HG03457 (cell line): Measurements from ENCODE around the gene TMC2.
"Not testable (repeated sequence)": the region's sequence is repeated elsewhere in the genome, so short reads cannot be mapped to it uniquely, and the experiment has no call there.

ENCODE experiments used
- ATAC-seq: cut with Tn5 transposase; IDR thresholded peaks from one replicate; pipeline ENCODE4 v1.9.1; 2021; ENCODE audit warnings: moderate number of reproducible peaks; ENCODE audit not compliant: unreplicated experiment

TMC2 gene

DNA sequence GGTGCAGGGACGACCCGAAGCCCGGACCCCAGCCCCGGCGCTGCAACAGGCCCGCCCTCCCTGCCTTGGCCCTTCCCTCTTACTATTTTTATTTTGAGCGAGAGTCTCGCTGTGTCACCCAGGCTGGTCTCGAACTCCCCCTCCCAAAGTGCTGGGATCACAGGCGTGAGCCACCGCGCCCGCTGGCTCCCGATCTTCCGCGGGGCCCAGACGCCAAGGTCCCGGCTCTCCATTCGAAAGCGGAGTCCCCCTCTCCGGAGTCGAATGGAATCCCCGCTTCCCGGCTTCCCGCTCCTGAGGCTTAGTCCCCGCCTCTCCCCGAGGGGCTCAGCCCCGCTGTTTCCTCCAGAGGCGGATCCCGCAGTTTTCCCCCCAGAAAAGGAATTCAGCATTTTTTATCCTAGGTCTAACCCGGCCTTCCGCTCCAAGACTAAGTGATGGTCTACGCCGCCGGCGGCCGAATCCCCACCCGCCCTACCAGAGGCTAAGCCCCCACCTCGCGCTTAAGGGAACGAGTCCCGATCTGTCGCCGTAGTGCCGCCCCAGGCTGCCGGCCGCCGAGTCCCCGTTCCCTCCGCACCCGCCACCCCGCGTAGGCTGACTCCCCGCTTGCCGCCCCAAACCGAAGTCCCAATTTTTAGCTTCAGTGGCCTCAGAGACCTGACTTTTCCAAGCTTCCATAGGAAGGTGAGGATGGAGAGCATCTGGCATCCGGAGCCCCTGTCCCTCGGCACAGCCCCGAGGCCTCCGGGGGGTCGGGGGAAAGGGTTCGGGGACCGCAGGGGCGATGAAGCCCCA, 11.5 kb upstream of the TMC2 start:
- no peak for ATAC-seq

DNA sequence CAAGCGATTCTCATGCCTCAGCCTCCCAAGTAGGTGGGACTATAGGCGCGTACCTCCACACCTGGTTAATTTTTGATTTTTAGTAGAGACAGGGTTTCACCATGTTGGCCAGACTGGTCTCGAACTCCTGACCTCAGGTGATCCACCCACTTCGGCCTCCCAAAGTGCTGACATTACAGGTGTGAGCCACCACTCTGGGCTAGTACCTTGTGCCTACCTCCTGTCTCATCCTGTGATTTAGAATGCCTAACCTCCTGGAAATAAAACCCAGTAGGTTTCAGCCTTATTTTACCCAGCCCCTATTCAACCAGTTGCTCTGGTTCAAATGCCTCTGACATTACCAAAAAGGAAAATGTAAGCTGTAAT, 10.2 kb upstream of the TMC2 start:
- not testable (repeated sequence) for ATAC-seq

DNA sequence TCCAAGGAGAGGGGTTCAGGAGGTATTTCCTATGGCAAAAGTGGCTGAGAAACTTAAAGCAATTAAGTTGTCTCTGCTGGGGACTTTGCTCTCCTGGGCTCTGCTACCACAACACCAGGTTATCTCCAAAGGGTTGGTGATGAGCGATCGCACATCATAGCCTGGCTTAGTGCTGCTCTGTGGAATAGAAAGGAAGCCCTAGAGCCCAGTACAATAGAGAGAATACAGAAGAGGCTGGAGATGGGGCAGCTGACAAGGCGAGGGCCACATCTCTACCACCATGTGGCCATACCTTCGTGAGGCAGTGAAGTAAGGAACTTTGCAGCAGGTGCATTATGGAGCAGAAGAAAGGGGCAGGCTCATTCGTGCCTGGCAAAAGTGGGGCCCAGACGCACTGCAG, 8.6 kb upstream of the TMC2 start:
- ATAC-seq: no peak

DNA sequence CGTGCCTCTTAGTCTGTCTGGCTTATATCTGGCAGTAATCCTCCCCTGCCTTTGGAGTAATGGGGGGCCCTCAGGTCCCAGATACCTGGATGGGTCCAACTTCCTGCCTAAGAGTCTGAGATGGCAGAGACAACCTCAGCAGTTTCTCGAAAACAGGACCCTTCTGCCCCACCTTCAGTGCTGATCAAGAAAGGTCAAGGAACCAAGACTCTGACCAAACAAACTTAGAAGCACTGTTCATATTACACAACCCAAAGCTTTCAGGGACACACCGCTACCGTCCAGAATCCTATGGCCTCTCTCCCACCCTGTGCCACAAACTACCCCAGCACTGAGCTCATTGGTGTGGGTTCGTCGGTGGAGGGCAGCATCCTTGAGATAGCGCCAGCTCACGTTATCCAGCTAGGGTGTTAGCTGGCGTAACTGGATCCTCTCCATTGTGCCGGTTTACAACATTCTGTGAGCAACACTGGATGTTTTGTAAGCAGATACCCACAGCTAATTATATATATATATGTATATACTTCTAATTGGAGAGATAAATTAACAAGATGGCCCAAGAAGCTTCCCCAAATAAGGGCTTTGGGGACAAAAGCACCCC, 7.6 kb upstream of the TMC2 start:
- no peak for ATAC-seq

DNA sequence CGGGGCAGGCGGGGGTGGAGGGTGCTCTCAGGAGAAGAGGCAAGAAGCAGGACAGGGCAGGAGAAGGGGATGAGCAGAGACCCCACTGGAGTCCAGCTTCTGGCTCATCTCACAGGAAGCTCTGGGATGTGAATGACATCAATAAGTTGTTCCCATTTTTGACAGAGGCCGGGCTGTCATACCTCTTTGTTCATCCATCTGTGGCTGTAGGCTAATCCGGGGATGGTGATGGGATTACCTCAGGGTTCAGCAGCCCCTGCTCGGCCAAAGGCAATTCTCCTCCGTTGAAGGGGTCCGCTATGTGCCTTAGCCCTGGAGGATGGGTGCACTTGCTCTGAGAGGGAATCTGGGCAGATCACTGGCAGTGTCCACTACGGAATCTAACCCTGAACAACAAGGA, 3.3 kb upstream of the TMC2 start:
- ATAC-seq: no peak

GRCh38 chr20:2535711-2536559, 438 bp upstream of the TMC2 start:
- ATAC-seq: no peak

- ATAC-seq: no peak
Observed at GRCh38 chr20:2537101-2537500, 728 bp downstream of the TMC2 start.

- ATAC-seq: no peak
Observed at GRCh38 chr20:2538356-2538755, 2.0 kb downstream of the TMC2 start.

- ATAC-seq: no peak
Observed at GRCh38 chr20:2538931-2539720, 2.8 kb downstream of the TMC2 start.

- ATAC-seq: no peak
Observed at GRCh38 chr20:2541940-2542339, 5.6 kb downstream of the TMC2 start.

DNA sequence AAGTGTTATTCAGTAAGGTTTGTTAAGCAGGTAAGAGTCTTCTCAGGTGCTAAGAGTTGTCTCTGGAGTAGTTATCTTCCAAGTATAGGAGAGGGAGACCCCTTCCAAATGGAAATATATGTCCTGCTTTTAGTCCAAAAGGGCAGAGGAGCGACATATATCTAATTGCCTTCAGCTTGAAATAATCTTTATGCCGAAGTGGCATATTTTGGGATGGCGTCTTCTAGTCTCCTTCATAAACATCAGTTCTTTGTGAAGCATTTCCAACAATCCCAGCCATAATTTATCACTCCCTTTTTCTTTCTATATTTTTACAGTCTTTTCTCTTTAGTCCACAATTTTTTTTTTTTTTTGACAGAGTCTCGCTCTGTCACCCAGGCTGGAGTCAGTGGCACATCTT, 6.0 kb downstream of the TMC2 start:
- no peak for ATAC-seq

- ATAC-seq: no peak
Observed at GRCh38 chr20:2544211-2544610, 7.8 kb downstream of the TMC2 start.

- no peak for ATAC-seq
Observed at GRCh38 chr20:2545594-2545993, 9.2 kb downstream of the TMC2 start.

DNA sequence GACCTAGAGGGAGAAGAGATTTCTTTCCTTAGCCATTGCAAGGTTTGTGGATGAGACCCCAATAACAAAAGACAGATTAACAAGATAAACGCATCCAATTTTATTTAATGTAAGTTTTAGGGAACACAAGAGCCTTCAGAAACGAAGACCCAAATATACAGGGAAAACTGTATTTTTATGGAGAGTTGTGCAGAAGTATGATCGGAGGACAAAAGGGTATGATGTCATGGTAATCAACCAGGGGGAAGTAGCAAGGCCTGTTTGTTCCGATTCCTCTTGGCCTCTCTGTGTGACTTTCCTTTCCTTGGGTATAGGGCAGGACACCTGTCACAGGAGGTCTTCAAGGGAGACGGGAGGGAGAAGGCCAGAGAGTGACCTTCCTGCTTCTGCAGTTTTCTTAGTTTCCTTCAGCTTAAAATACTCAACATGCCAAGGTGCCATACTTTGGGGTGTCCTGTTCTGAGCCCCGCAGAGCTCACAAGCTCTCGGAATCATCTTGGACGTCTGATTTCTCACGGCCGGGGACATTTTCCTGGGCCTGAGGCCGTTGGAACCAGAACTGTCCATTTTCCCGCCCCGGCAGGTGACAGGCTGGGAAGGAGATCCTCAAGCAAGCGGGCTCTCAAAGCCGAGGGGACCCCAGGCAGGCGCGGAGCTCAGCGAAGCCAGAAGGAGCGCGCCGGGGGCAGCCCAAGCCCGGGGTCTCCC, 21.7 kb downstream of the TMC2 start:
- ATAC-seq: no peak

- no peak for ATAC-seq
Observed at GRCh38 chr20:2558581-2559278, 22.4 kb downstream of the TMC2 start.

GRCh38 chr20:2559279-2559626, 22.9 kb downstream of the TMC2 start:
- ATAC-seq: no peak

- no peak for ATAC-seq
Observed at GRCh38 chr20:2559651-2560050, 23.3 kb downstream of the TMC2 start.

- ATAC-seq: no peak
Observed at GRCh38 chr20:2563116-2563515, 26.7 kb downstream of the TMC2 start.

DNA sequence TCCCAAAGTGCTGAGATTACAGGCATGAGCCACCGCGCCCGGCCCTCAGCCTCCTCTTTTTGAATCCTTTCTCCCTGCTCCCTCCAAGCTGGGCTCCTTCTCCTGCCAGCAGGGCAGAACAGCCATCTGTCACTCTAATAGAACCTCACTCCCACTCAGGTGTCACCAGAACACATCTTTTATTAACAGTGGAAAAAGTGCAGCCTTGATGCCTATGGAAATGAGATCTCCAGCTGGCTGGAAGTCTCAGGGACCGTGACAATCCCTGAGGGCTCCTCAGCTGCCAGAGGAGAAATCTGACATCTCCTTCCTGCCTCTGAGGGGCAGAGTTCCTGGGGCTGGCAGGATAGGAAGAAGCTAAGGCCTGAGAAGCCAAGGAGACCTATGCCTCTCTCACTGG, 28.0 kb downstream of the TMC2 start:
- no peak for ATAC-seq

GRCh38 chr20:2575682-2576081, 39.3 kb downstream of the TMC2 start:
- ATAC-seq: no peak
